UCSD-AML1 (cell line): ENCODE data around the gene CNNM3.

Source experiments
- DNase-seq: peaks from one replicate; lab custom pipeline; 2025; ENCODE audit not compliant: unreplicated experiment; lab: John Stamatoyannopoulos, UW

The CNNM3 gene

GRCh38 chr2:96838345-96839292 lies 22.6 kb downstream of the CNNM3 start:
- no peak for DNase-seq

- no peak for DNase-seq
Observed at GRCh38 chr2:96839293-96839874, 23.3 kb downstream of the CNNM3 start.

GRCh38 chr2:96839875-96840850 lies 24.1 kb downstream of the CNNM3 start:
- no peak for DNase-seq

- no peak for DNase-seq
Observed at GRCh38 chr2:96841701-96842495, 25.8 kb downstream of the CNNM3 start.

GRCh38 chr2:96842600-96842999 lies 26.5 kb downstream of the CNNM3 start:
- no peak for DNase-seq

GRCh38 chr2:96843538-96844268 lies 27.6 kb downstream of the CNNM3 start, which contains the start of gene ANKRD23:
TSS of gene ANKRD23 (minus strand) at chr2:96844021. CDS start at chr2:96843992, 29 bp downstream.
- no peak for DNase-seq

- DNase-seq: no peak
Observed at GRCh38 chr2:96844405-96844808, 28.3 kb downstream of the CNNM3 start.

- DNase-seq: no peak
Observed at GRCh38 chr2:96846825-96847224, 30.8 kb downstream of the CNNM3 start.

- DNase-seq: no peak
Observed at GRCh38 chr2:96847586-96847985, 31.5 kb downstream of the CNNM3 start.

GRCh38 chr2:96848264-96848663 lies 32.2 kb downstream of the CNNM3 start:
- DNase-seq: no peak

- no peak for DNase-seq
Observed at GRCh38 chr2:96852667-96853066, 36.6 kb downstream of the CNNM3 start.

GRCh38 chr2:96853321-96853720 lies 37.3 kb downstream of the CNNM3 start:
- no peak for DNase-seq

- no peak for DNase-seq
Observed at GRCh38 chr2:96856776-96857666, 41.0 kb downstream of the CNNM3 start.

GRCh38 chr2:96857667-96858372 lies 41.8 kb downstream of the CNNM3 start, which contains the start of gene ANKRD39:
TSS of gene ANKRD39 (minus strand) at chr2:96858016. CDS start at chr2:96857987, 29 bp downstream.
- peak; percentile 98 for DNase-seq

GRCh38 chr2:96859099-96859649 lies 43.1 kb downstream of the CNNM3 start:
- no peak for DNase-seq

GRCh38 chr2:96859681-96860064 lies 43.6 kb downstream of the CNNM3 start:
- no peak for DNase-seq
